ENCODE measurements around the gene CCDC85A. TPM values are rescaled to one million over a fixed set of nuclear protein-coding genes. Genes with fewer than 3 reads are reported as not detected.

The CCDC85A gene
- total and polyA plus RNA-seq, 2 of the 4 experiments (the other 2 are of a cell fraction): 1.1 to 2.2 TPM

GRCh38 chr2:56372071-56372656, 188.4 kb downstream of the CCDC85A start:
- no peak overlapping the region for H3K56ac ChIP-seq (ENCODE audit: extremely low read depth, insufficient read depth, low read length)
- no peak overlapping the region for H2BK120ac ChIP-seq (ENCODE audit: low read depth, low read length)
- H3K4me1 ChIP-seq (ENCODE audit: control insufficient read depth, insufficient read depth, low read length): no peaks in the 10 kb centered on the region
- dilution Hi-C loops (cut with HindIII; ENCODE audit: low sequenced_read_pairs, unreplicated experiment): no loop called here
- H2BK5ac ChIP-seq (ENCODE audit: low read depth, low read length, poor library complexity, severe bottlenecking): no peak overlapping the region
- TF ChIP-seq, protein P1, sequence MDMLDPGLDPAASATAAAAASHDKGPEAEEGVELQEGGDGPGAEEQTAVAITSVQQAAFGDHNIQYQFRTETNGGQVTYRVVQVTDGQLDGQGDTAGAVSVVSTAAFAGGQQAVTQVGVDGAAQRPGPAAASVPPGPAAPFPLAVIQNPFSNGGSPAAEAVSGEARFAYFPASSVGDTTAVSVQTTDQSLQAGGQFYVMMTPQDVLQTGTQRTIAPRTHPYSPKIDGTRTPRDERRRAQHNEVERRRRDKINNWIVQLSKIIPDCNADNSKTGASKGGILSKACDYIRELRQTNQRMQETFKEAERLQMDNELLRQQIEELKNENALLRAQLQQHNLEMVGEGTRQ (IDR thresholded peaks at IDR 0.05; ENCODE audit: low read depth, low read length): no peak
- TF ChIP-seq RAD21 (IDR thresholded peaks at IDR 0.05; ENCODE audit: low read length) (no peak), RFX5 (IDR thresholded peaks at IDR 0.05; ENCODE audit: low read depth, low read length) (no peak), FOS (IDR thresholded peaks at IDR 0.05; ENCODE audit: low read depth, low read length) (no peak), MAFK (IDR thresholded peaks at IDR 0.05; ENCODE audit: low read depth, low read length) (no peak), SMC3 (IDR thresholded peaks at IDR 0.05; ENCODE audit: low read depth, low read length) (no peak), BHLHE40 (IDR thresholded peaks at IDR 0.05; ENCODE audit: low read depth, low read length) (no peak), POLR2A (IDR thresholded peaks at IDR 0.05; ENCODE audit: low read depth, low read length) (no peak), CEBPB (IDR thresholded peaks at IDR 0.05; ENCODE audit: low read depth, low read length) (no peak), RCOR1 (IDR thresholded peaks at IDR 0.05; ENCODE audit: insufficient replicate concordance, low read length) (no peak), CHD1 (IDR thresholded peaks at IDR 0.05; ENCODE audit: low read depth, low read length) (no peak), NFE2L2 (IDR thresholded peaks at IDR 0.05; ENCODE audit: low read depth, low read length) (no peak), MXI1 (IDR thresholded peaks at IDR 0.05; ENCODE audit: borderline replicate concordance, low read depth, low read length) (no peak), MAZ (IDR thresholded peaks at IDR 0.05; ENCODE audit: borderline replicate concordance, low read depth, low read length) (no peak), ELK1 (IDR thresholded peaks at IDR 0.05; ENCODE audit: borderline replicate concordance, low read depth, low read length) (no peak)
- TF ChIP-seq, protein P2, sequence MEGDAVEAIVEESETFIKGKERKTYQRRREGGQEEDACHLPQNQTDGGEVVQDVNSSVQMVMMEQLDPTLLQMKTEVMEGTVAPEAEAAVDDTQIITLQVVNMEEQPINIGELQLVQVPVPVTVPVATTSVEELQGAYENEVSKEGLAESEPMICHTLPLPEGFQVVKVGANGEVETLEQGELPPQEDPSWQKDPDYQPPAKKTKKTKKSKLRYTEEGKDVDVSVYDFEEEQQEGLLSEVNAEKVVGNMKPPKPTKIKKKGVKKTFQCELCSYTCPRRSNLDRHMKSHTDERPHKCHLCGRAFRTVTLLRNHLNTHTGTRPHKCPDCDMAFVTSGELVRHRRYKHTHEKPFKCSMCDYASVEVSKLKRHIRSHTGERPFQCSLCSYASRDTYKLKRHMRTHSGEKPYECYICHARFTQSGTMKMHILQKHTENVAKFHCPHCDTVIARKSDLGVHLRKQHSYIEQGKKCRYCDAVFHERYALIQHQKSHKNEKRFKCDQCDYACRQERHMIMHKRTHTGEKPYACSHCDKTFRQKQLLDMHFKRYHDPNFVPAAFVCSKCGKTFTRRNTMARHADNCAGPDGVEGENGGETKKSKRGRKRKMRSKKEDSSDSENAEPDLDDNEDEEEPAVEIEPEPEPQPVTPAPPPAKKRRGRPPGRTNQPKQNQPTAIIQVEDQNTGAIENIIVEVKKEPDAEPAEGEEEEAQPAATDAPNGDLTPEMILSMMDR (conservative IDR thresholded peaks at IDR 0.05; ENCODE audit: low read depth, low read length): no peak
- H3K79me1 ChIP-seq (ENCODE audit: low read depth in 1 of 2, low read length in 2 of 2): no peaks in the 10 kb centered on the region
- intact Hi-C loops (cut with micrococcal nuclease): no loop called here
- ChIA-PET CTCF (no interaction called here), POLR2A (ENCODE audit: unreplicated experiment) (no interaction called here)
- no peak overlapping the region for H3K14ac ChIP-seq (replicated peaks; ENCODE audit: low read depth, low read length)
- no peaks in the 10 kb centered on the region for H4K20me1 ChIP-seq (ENCODE audit: insufficient read depth, low read length)
- no peak overlapping the region for H3K27ac ChIP-seq (ENCODE audit: insufficient read depth, low read length)
- H3K9me3 ChIP-seq (ENCODE audit: control insufficient read depth, insufficient read depth, low read length): peaks cover 10% of the 10 kb centered on the region
- H4K8ac ChIP-seq (ENCODE audit: low read depth in 2 of 2, low read length in 2 of 2): no peak overlapping the region
- H2AK5ac ChIP-seq (ENCODE audit: low read depth, low read length): no peak overlapping the region
- no peak overlapping the region for H4K5ac ChIP-seq (ENCODE audit: low read depth, low read length)
- no peaks in the 10 kb centered on the region for H3K27me3 ChIP-seq (ENCODE audit: control insufficient read depth, insufficient read depth, low read length)
- no peaks in the 10 kb centered on the region for H3K36me3 ChIP-seq (ENCODE audit: control insufficient read depth, insufficient read depth, low read length)
- H3K23ac ChIP-seq (ENCODE audit: low read depth, low read length): no peak overlapping the region
- H2AFZ ChIP-seq (replicated peaks; ENCODE audit: low read length, poor library complexity): no peak overlapping the region
- H3K4ac ChIP-seq (ENCODE audit: low read depth, low read length): no peak overlapping the region
- H3K4me3 ChIP-seq (ENCODE audit: insufficient read depth, low read depth, low read length): no peak overlapping the region
- no peak overlapping the region for H2BK15ac ChIP-seq (ENCODE audit: low read depth, low read length)
- H3K9me1 ChIP-seq (ENCODE audit: insufficient read depth, low read length): no peaks in the 10 kb centered on the region
- H4K91ac ChIP-seq (ENCODE audit: insufficient read depth, low read depth, low read length): no peak overlapping the region
- no peak overlapping the region for H3K4me2 ChIP-seq (ENCODE audit: low read depth, low read length)
- 90% methylated on average over 2 of the region's 6 CpGs; no CpG with 5 or more reads in 1 of the 2 experiments for WGBS, 2 experiments (ENCODE audit: extremely low coverage in 2 of 2, insufficient read length in 1 of 2)
- no peak overlapping the region for H2BK20ac ChIP-seq (ENCODE audit: low read depth, low read length)
- in situ Hi-C loops (cut with MboI; ENCODE audit: low sequenced_read_pairs): no loop called here
- DNase-seq (no peak), ATAC-seq (ENCODE audit: low read depth) (no peak)
- H2AK9ac ChIP-seq (replicated peaks; ENCODE audit: low read depth, low read length, poor library complexity): no peak overlapping the region
- H3K9ac ChIP-seq (ENCODE audit: low read depth, low read length): no peak overlapping the region
- H3K18ac ChIP-seq (ENCODE audit: low read depth, low read length): no peak overlapping the region
- BruUV-seq (replicated peaks): no TSS peak

All from IMR-90 (cell line).